T-helper 1 cell treated with Interleukin-12 subunit alpha and Interleukin-12 subunit beta and Interleukin-4 antibody, amounts not matched to agents 30 μg/mL and 1 μg/mL, for 36 hours (primary cell): ENCODE results near the gene CHRND.

ENCODE experiments used
- H3K27ac Mint-ChIP-seq: one replicate; pipeline ENCODE4 v1.8.0; 2021; ENCODE audit warnings: mild to moderate bottlenecking, mixed read lengths
- H3K27me3 Mint-ChIP-seq: one replicate; pipeline ENCODE4 v1.8.0; 2021; ENCODE audit warnings: low read depth, mixed read lengths
- H3K36me3 Mint-ChIP-seq: one replicate; pipeline ENCODE4 v1.8.0; 2021; ENCODE audit warnings: low read depth, mixed read lengths
- H3K4me1 Mint-ChIP-seq: one replicate; pipeline ENCODE4 v1.8.0; 2021; ENCODE audit warnings: low read depth, mixed read lengths
- H3K4me3 Mint-ChIP-seq: one replicate; pipeline ENCODE4 v1.8.0; 2021; ENCODE audit warnings: mild to moderate bottlenecking, moderate library complexity, mixed read lengths
- H3K9me3 Mint-ChIP-seq: one replicate; pipeline ENCODE4 v1.8.0; 2021; ENCODE audit warnings: mixed read lengths

CHRND gene

DNA sequence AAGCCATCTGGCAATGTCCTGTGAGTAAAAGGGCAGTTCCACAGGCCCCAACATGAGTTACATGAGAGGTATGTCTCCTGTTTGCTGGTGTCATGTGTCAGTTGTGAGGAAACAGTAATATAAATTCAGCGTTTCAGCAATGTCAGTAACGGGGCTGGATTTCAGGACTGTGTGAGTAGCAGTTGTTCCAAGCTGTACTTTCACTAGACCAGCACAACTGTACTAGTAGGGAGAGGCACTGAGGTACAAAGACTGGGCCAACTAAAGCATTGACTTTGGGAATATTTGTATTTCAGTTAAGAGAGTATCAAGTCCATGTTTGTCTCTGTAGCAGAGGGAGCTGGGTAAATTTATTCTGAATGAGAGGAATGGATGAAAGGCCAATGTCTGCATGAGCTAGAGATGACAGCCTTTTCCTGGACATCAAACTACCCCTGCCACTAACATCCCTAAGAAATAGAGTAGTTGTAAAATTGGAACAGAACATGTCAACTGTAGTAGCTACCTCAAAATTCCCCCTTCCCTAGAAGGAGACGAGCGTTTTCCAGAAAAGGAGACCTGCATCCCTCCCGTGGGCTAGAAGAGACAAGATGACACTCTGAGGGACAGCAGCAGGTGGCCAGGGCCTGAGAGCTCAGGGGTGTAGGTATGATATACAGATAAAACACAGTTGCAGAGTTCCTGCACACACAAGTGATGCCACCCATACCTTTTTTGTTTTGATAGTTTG lies 48.9 kb downstream of the CHRND start:
- Mint-ChIP-seq H3K36me3 (peaks cover 19% of the 10 kb centered on the region), H3K27ac (no peak overlapping the region), H3K27me3 (no peaks in the 10 kb centered on the region), H3K4me3 (no peak overlapping the region), H3K4me1 (peaks cover under 1% of the 10 kb centered on the region), H3K9me3 (no peaks in the 10 kb centered on the region)

DNA sequence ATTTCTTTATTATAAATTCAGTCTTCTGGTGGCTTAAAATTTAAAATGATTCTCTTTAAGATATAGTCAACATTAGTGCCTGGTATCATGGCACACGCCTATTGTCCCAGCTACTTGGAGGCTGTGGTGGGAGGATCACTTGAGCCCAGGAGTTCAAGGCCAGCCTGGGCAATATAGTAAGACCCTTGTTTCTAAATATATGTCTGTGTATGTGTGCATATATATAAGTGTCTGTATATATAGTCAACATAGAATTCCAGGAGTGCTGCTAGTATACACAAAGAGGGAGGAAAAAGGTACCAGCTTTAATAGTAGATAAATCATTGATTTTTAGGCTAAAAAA lies 49.4 kb downstream of the CHRND start:
- H3K27ac Mint-ChIP-seq, result no peak overlapping the region
- H3K27me3 Mint-ChIP-seq, result no peaks in the 10 kb centered on the region
- H3K4me3 Mint-ChIP-seq, result no peak overlapping the region
- peaks cover 15% of the 10 kb centered on the region for H3K36me3 Mint-ChIP-seq
- H3K9me3 Mint-ChIP-seq, result no peaks in the 10 kb centered on the region
- peaks cover 6% of the 10 kb centered on the region for H3K4me1 Mint-ChIP-seq

DNA sequence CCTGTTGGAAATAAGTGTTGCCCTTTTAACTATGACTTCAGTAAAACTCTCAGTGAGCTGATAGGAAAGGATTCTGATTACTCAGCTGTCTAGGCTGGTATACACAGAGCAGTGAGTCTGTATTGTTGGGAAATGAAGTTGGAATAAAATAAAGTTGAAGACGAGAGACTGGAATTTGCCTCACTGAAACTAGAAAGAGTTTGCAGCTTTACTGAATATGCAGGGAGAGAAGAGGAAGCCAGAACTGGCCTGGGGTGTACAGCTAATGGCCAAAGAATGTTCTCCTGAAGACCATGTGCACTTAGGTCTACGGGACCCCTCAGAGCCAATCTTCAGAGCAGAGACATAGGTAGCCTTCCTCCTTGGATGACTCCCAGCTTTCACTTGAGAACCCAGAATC lies 51.0 kb downstream of the CHRND start:
- Mint-ChIP-seq H3K9me3 (no peaks in the 10 kb centered on the region), H3K27ac (no peak overlapping the region), H3K27me3 (no peaks in the 10 kb centered on the region), H3K36me3 (peaks cover 15% of the 10 kb centered on the region), H3K4me3 (no peak overlapping the region), H3K4me1 (peaks cover 10% of the 10 kb centered on the region)

DNA sequence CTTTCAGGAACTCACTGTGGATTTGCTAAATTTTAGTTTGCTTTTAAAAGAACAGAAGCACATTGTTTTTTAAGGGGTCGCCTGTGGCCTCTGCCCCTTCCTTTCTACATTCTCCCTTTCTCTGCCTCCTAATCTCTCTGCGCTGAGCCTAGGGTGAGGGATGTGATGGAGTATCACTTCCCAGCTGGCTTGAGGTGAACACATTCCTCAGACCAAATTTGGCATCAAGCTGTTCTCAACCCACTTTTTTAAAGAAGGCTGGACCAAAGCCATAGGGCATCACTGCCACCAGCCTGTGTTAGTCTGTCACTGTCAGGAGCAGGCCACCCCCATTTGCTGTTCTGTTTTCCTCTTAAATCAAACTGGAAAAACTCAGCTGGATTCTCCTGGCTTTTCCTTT lies 51.9 kb downstream of the CHRND start:
- Mint-ChIP-seq H3K27ac (no peak overlapping the region), H3K36me3 (peaks cover 21% of the 10 kb centered on the region), H3K9me3 (no peaks in the 10 kb centered on the region), H3K4me3 (no peak overlapping the region), H3K27me3 (no peaks in the 10 kb centered on the region), H3K4me1 (peaks cover 10% of the 10 kb centered on the region)

DNA sequence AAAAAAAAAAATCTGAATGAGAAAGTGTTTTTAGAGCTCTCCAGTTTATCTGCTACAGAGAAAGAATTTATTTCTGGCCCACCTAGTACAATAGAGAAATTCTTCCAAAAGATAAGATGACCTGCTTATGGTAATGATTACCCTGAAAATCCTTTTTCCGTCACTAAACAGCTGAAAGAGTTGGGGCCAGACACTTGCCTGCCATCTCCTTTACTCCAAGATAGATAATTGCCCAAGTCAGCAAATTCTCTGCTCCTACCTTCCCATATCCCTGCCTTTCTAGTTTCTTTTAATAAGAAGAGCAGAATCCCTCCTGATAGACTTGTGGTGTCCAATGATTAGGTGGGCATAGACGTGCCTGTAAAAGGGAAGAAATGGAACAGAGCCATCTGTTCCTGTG lies 52.7 kb downstream of the CHRND start:
- no peaks in the 10 kb centered on the region for H3K9me3 Mint-ChIP-seq
- no peaks in the 10 kb centered on the region for H3K27me3 Mint-ChIP-seq
- no peak overlapping the region for H3K27ac Mint-ChIP-seq
- H3K36me3 Mint-ChIP-seq, result peaks cover 23% of the 10 kb centered on the region
- H3K4me1 Mint-ChIP-seq, result peaks cover 10% of the 10 kb centered on the region
- no peak overlapping the region for H3K4me3 Mint-ChIP-seq

DNA sequence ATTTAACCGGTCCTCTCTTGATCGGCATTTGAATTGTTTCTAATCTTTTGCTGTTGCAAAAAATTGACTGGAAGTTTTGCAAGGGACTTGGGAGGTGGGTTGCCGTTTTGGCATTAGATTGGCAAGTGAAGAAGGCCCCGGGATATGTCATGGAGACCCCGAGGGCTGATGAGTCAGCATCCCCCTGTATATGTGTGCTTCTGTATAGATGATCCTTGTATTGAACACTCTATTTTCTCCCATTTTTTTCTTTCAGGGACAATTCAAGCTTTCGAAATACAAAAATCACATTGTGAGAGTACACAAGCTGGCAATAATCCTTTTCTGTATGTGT lies 54.7 kb downstream of the CHRND start:
- H3K4me3 Mint-ChIP-seq, result no peak overlapping the region
- H3K27ac Mint-ChIP-seq, result no peak overlapping the region
- H3K36me3 Mint-ChIP-seq, result peaks cover 21% of the 10 kb centered on the region

DNA sequence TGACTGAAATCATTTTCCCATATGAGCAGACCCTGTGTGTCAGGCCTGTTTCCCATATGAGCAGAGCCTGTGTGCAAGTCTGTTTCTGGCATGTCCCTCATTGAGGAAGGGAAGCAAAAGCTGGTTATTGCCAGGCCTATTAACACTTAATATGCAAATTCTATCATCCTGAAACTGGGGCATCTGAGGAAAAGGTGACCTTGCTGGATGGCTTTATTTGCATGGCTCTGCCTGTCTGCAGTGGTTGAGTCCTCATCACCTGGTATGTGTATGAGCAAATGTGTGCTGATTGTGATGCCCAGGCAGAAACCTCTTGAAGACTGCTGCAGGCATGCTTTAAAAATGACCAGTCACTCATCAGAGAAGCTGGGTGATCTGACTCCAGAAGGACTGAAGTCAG lies 55.8 kb downstream of the CHRND start:
- Mint-ChIP-seq H3K9me3 (no peaks in the 10 kb centered on the region), H3K36me3 (peaks cover 19% of the 10 kb centered on the region), H3K27ac (no peak overlapping the region), H3K4me3 (no peak overlapping the region), H3K27me3 (no peaks in the 10 kb centered on the region), H3K4me1 (peaks cover 10% of the 10 kb centered on the region)

More for the DNA sequence above, 54.7 kb downstream of the CHRND start:
- peaks cover 10% of the 10 kb centered on the region for H3K4me1 Mint-ChIP-seq
- H3K9me3 Mint-ChIP-seq, result no peaks in the 10 kb centered on the region
- H3K27me3 Mint-ChIP-seq, result no peaks in the 10 kb centered on the region

DNA sequence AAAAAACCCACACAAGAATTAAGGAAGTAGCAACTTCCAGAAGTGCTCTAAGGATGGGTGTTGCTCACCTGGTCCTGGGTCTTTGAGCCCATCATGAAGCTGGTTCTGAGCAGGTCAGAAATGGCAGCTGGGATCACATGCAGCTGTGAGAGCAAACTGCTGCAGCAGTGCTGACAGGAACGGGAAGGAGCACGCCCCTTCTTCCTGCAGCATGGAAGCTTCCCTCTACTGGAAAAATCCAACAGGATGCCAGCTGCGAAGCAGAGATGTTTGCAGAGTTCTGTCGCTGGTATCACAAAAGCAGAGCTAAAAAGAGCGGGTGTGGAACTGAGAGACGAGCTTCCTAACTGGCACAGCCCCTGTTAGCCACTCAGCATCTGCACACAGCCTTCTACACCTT lies 58.3 kb downstream of the CHRND start:
- H3K4me1 Mint-ChIP-seq, result peaks cover 10% of the 10 kb centered on the region
- H3K27me3 Mint-ChIP-seq, result no peaks in the 10 kb centered on the region
- H3K4me3 Mint-ChIP-seq, result no peak overlapping the region
- H3K9me3 Mint-ChIP-seq, result no peaks in the 10 kb centered on the region
- no peak overlapping the region for H3K27ac Mint-ChIP-seq
- H3K36me3 Mint-ChIP-seq, result peaks cover 15% of the 10 kb centered on the region
